Measurements from ENCODE around the gene ELP5. TPM values are rescaled to one million over a fixed set of nuclear protein-coding genes. Genes with fewer than 3 reads are reported as not detected.

The ELP5 gene
- total RNA-seq, 2 donors from 2014 or later, result 34.4 to 77.9 TPM

- Histone ChIP-seq H3K27ac (no peak overlapping the region), H3K9me3 (no peaks in the 10 kb centered on the region), H3K4me1 (peaks cover 14% of the 10 kb centered on the region), H3K4me3 (no peak overlapping the region), H3K9ac (ENCODE audit: low read depth in 2 of 2, low read length in 2 of 2) (no peak overlapping the region), H3K36me3 (peaks cover 17% of the 10 kb centered on the region), H3K27me3 (no peaks in the 10 kb centered on the region)
- no peak for TF ChIP-seq CTCF (IDR thresholded peaks at IDR 0.05)
- intact Hi-C loops (cut with DNase I), result no loop called here
- no peak for DNase-seq
Observed at GRCh38 chr17:7224110-7224509, 27.9 kb upstream of the ELP5 start.

- H3K4me3 ChIP-seq, result no peak overlapping the region
- no peak overlapping the region for H3K27ac ChIP-seq
- TF ChIP-seq CTCF (IDR thresholded peaks at IDR 0.05), result no peak
- intact Hi-C loops (cut with DNase I), result no loop called here
- H3K36me3 ChIP-seq, result peaks cover 23% of the 10 kb centered on the region
- H3K9me3 ChIP-seq, result no peaks in the 10 kb centered on the region
- no peak overlapping the region for H3K9ac ChIP-seq (ENCODE audit: low read depth in 2 of 2, low read length in 2 of 2)
- H3K27me3 ChIP-seq, result no peaks in the 10 kb centered on the region
- peaks cover 14% of the 10 kb centered on the region for H3K4me1 ChIP-seq
- no peak for DNase-seq
Observed at GRCh38 chr17:7224661-7225111, 27.3 kb upstream of the ELP5 start.

GRCh38 chr17:7225711-7226331 is 26.2 kb upstream of the ELP5 start:
- intact Hi-C loops (cut with DNase I), result no loop called here
- no peaks in the 10 kb centered on the region for H3K27me3 ChIP-seq
- H3K4me1 ChIP-seq, result peaks cover 10% of the 10 kb centered on the region
- no peak overlapping the region for H3K27ac ChIP-seq
- H3K9me3 ChIP-seq, result no peaks in the 10 kb centered on the region
- DNase-seq, result no peak
- no peak overlapping the region for H3K9ac ChIP-seq (ENCODE audit: low read depth in 2 of 2, low read length in 2 of 2)
- no peak for TF ChIP-seq CTCF (IDR thresholded peaks at IDR 0.05)
- no peak overlapping the region for H3K4me3 ChIP-seq
- H3K36me3 ChIP-seq, result peaks cover 30% of the 10 kb centered on the region

GRCh38 chr17:7226721-7227710 is 25.0 kb upstream of the ELP5 start:
- TF ChIP-seq CTCF (IDR thresholded peaks at IDR 0.05), result no peak
- intact Hi-C loops (cut with DNase I), result no loop called here
- Histone ChIP-seq H3K27me3 (no peaks in the 10 kb centered on the region), H3K27ac (no peak overlapping the region), H3K4me1 (no peaks in the 10 kb centered on the region), H3K4me3 (no peak overlapping the region), H3K9ac (ENCODE audit: low read depth in 2 of 2, low read length in 2 of 2) (no peak overlapping the region), H3K36me3 (peaks cover 30% of the 10 kb centered on the region), H3K9me3 (no peaks in the 10 kb centered on the region)
- DNase-seq, result no peak

- no peaks in the 10 kb centered on the region for H3K9me3 ChIP-seq
- DNase-seq, result no peak
- H3K27me3 ChIP-seq, result no peaks in the 10 kb centered on the region
- no peak overlapping the region for H3K4me3 ChIP-seq
- no peak overlapping the region for H3K9ac ChIP-seq (ENCODE audit: low read depth in 2 of 2, low read length in 2 of 2)
- H3K36me3 ChIP-seq, result peaks cover 19% of the 10 kb centered on the region
- H3K27ac ChIP-seq, result no peak overlapping the region
- H3K4me1 ChIP-seq, result no peaks in the 10 kb centered on the region
- intact Hi-C loops (cut with DNase I), result no loop called here
- TF ChIP-seq CTCF (IDR thresholded peaks at IDR 0.05), result no peak
Observed at GRCh38 chr17:7228920-7229319, 23.1 kb upstream of the ELP5 start.
